Measurements from ENCODE around the gene FCER1G.

DNA sequence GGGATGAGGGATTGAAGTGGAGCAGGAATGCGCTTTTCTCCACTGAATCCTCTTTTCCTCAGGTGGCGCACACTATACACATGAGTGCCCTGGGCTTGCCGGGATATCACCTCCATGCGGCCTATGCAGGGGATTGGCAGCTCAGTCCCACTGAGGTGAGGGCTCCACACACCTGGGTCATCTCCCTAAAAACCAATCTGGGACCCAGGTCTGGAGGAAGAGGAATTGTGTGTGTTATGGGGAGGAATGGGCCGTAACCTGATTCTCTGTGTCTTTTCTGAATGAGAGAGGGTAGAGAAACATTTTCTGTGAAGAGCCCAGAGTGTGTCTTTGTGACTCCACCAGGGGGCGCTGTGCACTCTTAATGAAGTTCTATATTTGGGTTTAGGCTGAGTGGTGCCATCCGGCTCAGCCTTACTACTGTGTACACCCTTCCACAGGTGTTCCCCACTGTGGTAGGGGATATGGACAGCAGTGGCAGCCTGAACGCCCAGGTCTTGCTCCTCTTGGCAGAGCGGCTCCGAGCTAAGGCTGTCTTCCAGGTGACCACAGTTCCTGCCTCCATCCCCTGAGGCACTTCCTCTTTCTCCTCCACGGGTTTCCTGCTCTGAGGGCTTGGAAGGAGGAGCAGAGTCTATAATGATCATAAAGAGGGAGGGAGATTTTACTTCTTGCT lies 12.2 kb downstream of the FCER1G start:
- TF ChIP-seq POLR2AphosphoS5 (IDR thresholded peaks at IDR 0.05; ENCODE audit: borderline replicate concordance, low read depth, low read length) (no peak), EZH2 (IDR thresholded peaks at IDR 0.05) (no peak), FOXP2 (optimal IDR thresholded peaks at IDR 0.05; ENCODE audit: control extremely low read depth, extremely low read length, insufficient read depth) (no peak)
